Daoy (cell line): ENCODE results near the gene TMEM253. TPM values are rescaled to one million over a fixed set of nuclear protein-coding genes. Genes with fewer than 3 reads are reported as not detected.

Source experiments
- DNase-seq: peaks from one replicate; pipeline ENCODE4 v3.0.0-alpha.2; 2015; ENCODE audit warnings: low read depth
- total RNA-seq: library from RNA; depleted of rRNA; stranded (reverse); fragments of >200 nt; shearing (Covaris generic); gene quantifications from 2 replicates; pipeline ENCODE4 v1.2.3, GENCODE V29; 2014; rRNA removed

The TMEM253 gene
- not detected in 2 replicates for total RNA-seq

GRCh38 chr14:21100931-21101330 is at the start of gene TMEM253:
Gene TMEM253, plus strand, starts transcription at chr14:21101066. Its CDS starts 278 bp downstream, at chr14:21101344.
- DNase-seq: no peak

GRCh38 chr14:21053184-21054122 is 47.4 kb upstream of the TMEM253 start:
- no peak for DNase-seq

- DNase-seq: no peak
These were observed 46.6 kb upstream of the TMEM253 start for GRCh38 chr14:21054123-21054767.

DNA sequence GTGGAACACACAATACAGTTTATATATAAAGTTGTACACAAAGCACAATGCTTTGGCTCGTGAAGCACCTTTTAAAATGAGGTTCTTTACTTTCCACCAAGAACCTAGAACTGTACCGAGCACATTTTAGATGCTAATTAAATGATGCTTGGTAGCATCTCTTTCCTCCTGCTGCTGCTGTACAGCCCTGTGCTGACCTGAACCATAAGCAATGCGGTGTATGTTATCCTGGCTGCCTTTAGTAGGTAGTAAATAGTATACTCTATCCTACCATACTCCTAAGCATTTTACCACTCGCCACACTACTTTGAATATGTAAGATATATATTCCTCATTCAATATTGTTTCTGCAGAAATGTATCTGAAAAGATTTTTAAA is 46.1 kb upstream of the TMEM253 start:
- DNase-seq: no peak

DNA sequence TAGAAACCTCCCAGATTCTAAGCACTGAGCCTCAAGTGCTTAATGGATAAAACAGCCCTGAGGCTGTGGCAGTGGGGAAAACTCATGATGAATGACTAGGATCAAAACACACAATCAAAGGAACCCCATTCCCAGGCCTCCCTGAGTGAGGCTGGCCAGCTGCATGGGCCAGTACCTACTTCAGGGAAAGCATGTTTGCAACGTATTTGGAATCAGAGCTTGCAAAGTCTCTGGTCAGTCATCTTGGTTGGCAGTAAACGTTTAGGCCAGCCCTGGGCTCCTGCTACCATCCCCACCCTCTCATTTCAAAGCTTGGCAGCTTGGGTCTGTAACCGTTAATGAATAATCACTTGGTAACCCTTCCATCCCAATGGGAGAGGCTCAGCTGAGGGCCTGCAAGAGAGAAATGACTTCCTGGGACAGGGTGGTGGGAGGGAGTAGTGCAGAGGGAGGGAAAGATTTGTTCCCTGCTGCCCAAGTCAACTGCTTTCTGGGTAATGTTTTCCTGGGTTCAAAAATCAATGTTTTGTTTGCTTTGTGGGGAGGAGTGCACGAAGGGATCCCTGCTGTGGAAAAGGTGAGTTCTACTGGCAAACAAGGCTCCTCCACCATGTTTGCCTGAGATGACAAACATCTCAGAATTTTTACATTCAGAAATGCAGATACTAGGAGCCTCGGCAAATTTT is 45.3 kb upstream of the TMEM253 start:
- DNase-seq: no peak

- DNase-seq: peak; percentile 82
These were observed 44.2 kb upstream of the TMEM253 start for GRCh38 chr14:21056520-21057163.

DNA sequence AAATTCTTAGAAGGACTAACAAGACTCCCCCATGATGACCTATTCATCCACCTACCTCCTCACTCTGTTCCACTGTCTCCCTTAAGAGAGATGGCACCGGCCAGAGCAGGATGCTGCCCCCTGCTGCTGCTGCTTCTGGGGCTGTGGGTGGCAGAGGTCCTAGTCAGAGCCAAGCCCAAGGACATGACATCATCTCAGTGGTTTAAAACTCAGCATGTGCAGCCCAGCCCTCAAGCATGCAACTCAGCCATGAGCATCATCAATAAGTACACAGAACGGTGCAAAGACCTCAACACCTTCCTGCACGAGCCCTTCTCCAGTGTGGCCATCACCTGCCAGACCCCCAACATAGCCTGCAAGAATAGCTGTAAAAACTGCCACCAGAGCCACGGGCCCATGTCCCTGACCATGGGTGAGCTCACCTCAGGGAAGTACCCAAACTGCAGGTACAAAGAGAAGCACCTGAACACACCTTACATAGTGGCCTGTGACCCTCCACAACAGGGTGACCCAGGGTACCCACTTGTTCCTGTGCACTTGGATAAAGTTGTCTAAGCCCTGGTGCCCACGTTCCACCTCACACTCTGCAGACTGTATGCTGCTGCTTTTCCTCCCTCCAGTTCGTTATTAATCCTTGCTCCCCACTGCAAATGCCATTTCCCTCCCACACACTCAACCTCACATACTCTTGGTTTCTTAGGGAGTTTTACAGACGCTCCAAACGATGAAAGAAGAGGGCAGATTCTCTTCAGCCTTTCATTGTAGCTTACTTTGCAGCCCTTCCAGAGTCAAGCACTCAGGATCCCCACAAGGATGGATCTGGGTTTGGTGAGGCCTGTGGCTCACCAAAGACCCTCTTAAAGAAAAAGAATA is 42.8 kb upstream of the TMEM253 start, which contains the start of gene RNASE8:
Gene RNASE8 (plus strand): TSS at position 20 of the 873 bp plus-strand sequence. CDS start 71 bp downstream, at position 91.
- peak; percentile 72 for DNase-seq

DNA sequence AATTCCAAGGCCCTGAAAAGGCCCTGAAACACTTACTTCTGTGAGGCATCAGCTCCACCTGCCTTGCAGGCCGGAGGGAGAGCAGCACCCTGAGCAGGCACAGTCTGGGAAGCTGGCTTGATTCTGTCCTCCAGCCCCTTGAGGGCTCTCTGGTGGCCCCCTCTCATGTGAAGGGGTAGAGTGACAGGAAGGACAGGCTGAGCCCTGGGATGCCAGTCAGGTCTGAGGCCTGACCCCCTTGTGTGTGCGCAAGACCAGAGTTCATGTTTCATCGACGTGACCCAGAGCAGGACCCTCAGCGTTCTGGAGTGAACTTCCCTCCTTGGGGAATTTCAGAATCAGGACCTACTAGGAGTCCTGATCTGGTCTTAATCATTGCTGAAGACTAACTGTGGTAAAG is 42.0 kb upstream of the TMEM253 start:
- DNase-seq: no peak

- DNase-seq: peak; percentile 52
These were observed 40.8 kb upstream of the TMEM253 start for GRCh38 chr14:21059842-21060613.

GRCh38 chr14:21060614-21061346 is 40.1 kb upstream of the TMEM253 start:
- DNase-seq: no peak

DNA sequence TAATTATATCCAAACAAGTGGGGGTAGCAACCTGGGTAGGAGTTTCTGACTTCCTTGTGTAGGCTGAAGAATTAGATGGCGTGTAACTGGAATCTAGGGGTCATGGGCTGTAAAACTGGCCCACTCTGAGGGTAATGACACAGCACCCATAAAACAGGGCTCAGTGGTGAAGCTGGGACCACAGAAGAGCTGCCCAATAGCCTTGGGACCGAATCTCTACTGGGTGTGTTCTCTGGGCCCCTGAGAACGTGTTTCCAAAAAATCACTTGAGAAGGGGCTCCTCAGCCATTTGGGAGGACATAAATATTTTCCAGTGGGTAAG is 39.6 kb upstream of the TMEM253 start:
- no peak for DNase-seq

- peak; percentile 93 for DNase-seq
These were observed 37.4 kb upstream of the TMEM253 start for GRCh38 chr14:21063479-21063878.

- no peak for DNase-seq
These were observed 33.9 kb upstream of the TMEM253 start for GRCh38 chr14:21066882-21067502.

DNA sequence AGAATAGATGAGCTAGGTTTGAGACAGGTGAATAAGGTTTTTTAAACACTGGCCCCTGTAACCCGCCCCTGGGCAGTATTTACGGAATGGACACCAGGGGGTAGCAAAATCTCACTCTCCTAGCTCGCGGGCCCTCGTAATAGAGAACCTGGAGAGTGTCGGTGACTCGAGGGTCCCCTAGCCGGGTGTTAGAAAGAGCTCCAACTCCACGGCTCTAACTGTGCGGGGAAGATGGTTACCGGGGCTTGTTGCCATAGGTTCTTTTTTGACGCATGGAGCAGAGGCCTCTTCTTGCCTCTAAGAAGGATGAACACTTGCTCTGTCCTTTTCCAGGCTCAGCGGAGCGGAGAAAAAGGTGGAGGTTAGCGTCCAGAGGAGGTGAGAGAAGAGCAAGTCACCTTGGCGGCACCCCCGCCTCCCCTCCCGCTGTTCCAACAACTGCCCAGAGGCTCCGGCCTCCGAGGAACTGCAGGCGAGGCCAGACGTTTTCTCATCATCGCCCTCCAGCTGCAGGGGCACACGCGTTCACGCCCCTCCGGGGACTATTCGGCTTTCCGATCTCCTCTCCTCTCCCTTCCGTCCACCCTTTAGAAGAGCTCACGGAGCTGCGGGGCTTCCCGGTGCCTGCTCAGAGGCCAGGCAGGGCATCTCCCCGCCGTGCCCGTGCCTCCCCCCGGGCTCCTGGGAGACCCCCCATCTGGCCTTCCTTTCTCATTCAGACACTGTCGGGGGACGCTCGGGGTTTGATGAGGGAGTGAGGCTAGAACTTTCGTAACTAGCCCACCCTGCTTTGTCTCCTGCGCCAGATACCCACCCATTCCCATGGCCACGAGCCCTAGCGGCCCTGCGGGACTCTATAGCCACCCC is 32.1 kb upstream of the TMEM253 start:
- DNase-seq: peak; percentile 72

GRCh38 chr14:21069388-21070082 is 31.3 kb upstream of the TMEM253 start:
- peak; percentile 78 for DNase-seq

- peak; percentile 78 for DNase-seq
These were observed 30.7 kb upstream of the TMEM253 start, which contains the start of gene ARHGEF40 for GRCh38 chr14:21070083-21070609. Gene ARHGEF40, plus strand, starts transcription at chr14:21070304. Its CDS starts 93 bp downstream, at chr14:21070397.
